22Rv1 (cell line): Measurements from ENCODE around the gene CDT1.

Source experiments
- CTCF ChIP-seq: fragments of 450-650 bp; IDR thresholded peaks from 2 replicates; pipeline ENCODE4 v1.5.1; 2017; ENCODE audit warnings: mild to moderate bottlenecking
- ZFX ChIP-seq: fragments of 450-650 bp; IDR thresholded peaks from 2 replicates; pipeline ENCODE4 v1.6.1; 2017; ENCODE audit warnings: antibody characterized with exemption, borderline replicate concordance

- TF ChIP-seq CTCF (no peak), ZFX (no peak)
These were observed 5.6 kb downstream of the CDT1 start for GRCh38 chr16:88809068-88809675.
